Sigmoid colon (tissue), 4 donors: ENCODE results near the gene IDH2.

Experiments
- EP300 ChIP-seq, 4 donors: sonication (generic); formaldehyde crosslinking; IDR thresholded peaks; one replicate each; pipeline ENCODE4 v1.6.1; 2017; ENCODE audit warnings: antibody characterized with exemption in 4 of 4
- TF ChIP-seq, protein P1 (sequence below), 4 experiments: fragments of 450-650 bp in 3 of 4; fragments of 200-600 bp in 1 of 4; IDR thresholded peaks; one replicate each; pipeline ENCODE4 v1.5.1; 2016 to 2019; ENCODE audit warnings: antibody characterized with exemption in 4 of 4, mild to moderate bottlenecking in 3 of 4, moderate library complexity in 2 of 4

DNA sequence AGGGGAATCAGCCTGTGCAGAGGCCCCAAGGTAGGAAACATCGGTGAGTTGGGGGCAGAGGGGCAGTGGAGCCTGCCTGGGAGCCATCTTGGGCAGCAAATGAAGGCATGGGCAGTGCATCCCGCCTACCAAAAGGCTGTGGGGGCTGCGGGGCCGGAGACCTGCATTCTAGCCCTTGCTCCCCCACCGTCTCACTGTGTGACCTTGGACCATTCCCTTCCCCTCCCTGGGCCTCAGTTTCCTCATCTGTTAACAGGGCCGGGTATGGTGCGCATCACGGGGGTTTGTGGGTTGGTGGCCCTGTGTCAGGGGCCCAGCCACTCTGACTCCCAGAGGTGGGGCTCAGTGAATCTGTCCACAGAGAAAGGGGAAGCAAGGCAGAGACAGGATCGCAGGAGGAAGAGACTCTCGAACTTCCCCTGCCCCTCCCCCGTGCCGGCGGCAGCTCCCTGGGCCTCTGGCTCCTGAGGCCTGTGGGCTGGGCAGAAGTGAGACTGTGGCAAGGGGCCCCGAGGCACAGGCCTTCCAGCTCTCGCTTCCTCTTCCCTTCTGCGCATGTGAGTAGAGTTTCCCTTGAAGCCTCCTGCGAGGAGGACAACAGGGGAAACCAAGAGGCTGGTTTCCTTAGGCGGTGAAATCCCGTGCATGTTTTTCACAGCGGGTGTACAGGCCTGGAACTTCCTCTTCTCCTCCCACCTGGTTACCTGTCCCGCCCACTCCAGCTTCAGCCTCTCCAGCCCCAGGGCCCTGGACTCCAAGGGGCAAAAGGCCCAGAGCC, 42.9 kb downstream of the IDH2 start:
- TF ChIP-seq, protein P1, sequence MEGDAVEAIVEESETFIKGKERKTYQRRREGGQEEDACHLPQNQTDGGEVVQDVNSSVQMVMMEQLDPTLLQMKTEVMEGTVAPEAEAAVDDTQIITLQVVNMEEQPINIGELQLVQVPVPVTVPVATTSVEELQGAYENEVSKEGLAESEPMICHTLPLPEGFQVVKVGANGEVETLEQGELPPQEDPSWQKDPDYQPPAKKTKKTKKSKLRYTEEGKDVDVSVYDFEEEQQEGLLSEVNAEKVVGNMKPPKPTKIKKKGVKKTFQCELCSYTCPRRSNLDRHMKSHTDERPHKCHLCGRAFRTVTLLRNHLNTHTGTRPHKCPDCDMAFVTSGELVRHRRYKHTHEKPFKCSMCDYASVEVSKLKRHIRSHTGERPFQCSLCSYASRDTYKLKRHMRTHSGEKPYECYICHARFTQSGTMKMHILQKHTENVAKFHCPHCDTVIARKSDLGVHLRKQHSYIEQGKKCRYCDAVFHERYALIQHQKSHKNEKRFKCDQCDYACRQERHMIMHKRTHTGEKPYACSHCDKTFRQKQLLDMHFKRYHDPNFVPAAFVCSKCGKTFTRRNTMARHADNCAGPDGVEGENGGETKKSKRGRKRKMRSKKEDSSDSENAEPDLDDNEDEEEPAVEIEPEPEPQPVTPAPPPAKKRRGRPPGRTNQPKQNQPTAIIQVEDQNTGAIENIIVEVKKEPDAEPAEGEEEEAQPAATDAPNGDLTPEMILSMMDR (IDR thresholded peaks at IDR 0.05), result no peak
- TF ChIP-seq EP300 (IDR thresholded peaks at IDR 0.05), result no peak
